A549 treated with DMSO at 1 μM for 4 hours (cell line): ENCODE data around the gene TNN. TPM values are rescaled to one million over a fixed set of nuclear protein-coding genes. Genes with fewer than 3 reads are reported as not detected.

Experiments
- total RNA-seq: library from RNA; stranded (reverse); fragments of 200-300 nt; extraction: Qiagen RNA extraction; gene quantifications from 5 replicates; pipeline ENCODE4 v1.2.3, GENCODE V29; 2022; ENCODE audit warnings: low read depth

Gene TNN, protein sequence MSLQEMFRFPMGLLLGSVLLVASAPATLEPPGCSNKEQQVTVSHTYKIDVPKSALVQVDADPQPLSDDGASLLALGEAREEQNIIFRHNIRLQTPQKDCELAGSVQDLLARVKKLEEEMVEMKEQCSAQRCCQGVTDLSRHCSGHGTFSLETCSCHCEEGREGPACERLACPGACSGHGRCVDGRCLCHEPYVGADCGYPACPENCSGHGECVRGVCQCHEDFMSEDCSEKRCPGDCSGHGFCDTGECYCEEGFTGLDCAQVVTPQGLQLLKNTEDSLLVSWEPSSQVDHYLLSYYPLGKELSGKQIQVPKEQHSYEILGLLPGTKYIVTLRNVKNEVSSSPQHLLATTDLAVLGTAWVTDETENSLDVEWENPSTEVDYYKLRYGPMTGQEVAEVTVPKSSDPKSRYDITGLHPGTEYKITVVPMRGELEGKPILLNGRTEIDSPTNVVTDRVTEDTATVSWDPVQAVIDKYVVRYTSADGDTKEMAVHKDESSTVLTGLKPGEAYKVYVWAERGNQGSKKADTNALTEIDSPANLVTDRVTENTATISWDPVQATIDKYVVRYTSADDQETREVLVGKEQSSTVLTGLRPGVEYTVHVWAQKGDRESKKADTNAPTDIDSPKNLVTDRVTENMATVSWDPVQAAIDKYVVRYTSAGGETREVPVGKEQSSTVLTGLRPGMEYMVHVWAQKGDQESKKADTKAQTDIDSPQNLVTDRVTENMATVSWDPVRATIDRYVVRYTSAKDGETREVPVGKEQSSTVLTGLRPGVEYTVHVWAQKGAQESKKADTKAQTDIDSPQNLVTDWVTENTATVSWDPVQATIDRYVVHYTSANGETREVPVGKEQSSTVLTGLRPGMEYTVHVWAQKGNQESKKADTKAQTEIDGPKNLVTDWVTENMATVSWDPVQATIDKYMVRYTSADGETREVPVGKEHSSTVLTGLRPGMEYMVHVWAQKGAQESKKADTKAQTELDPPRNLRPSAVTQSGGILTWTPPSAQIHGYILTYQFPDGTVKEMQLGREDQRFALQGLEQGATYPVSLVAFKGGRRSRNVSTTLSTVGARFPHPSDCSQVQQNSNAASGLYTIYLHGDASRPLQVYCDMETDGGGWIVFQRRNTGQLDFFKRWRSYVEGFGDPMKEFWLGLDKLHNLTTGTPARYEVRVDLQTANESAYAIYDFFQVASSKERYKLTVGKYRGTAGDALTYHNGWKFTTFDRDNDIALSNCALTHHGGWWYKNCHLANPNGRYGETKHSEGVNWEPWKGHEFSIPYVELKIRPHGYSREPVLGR (N-terminal part only)
- not detected in 5 replicates for total RNA-seq

DNA sequence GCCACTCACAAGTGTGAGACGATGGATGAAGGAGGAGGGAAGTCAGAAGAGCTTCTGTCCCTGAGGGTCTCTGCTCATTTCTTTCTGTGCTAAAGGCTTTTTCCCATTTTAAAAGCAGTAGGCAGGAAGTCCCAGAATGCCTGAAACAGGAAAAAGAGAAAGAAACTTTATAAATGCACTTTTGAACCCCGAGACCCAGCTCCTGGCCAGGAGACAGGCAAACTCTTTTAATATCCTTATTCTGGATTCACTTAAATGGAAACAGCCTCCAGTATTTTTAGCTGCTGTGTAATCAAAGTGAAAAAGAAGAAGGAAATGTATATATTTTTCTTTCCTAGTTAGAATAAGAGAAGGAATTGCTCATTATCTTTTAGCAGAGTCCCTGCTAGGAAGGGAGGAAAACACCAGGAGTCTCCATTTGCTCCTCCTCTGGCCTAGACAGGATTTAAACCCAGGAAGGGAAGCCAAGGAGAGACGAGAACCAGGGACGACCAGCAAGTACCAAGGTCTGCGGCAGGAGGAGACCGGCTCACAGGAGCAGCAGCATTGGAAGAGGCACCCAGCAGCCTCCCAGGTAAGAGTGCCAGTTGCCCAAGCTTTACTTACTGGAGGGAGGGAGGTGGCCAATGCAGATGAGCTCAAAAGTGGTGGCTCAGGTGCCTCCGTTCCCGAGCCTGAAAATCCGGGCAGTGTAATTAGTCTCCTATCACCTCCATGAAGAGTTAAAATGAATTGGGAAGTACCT is at the start of gene TNN:
TNN (plus strand) TSS at position 472 of the 745 bp plus-strand sequence. CDS start 9,586 bp downstream, outside the sequence.

DNA sequence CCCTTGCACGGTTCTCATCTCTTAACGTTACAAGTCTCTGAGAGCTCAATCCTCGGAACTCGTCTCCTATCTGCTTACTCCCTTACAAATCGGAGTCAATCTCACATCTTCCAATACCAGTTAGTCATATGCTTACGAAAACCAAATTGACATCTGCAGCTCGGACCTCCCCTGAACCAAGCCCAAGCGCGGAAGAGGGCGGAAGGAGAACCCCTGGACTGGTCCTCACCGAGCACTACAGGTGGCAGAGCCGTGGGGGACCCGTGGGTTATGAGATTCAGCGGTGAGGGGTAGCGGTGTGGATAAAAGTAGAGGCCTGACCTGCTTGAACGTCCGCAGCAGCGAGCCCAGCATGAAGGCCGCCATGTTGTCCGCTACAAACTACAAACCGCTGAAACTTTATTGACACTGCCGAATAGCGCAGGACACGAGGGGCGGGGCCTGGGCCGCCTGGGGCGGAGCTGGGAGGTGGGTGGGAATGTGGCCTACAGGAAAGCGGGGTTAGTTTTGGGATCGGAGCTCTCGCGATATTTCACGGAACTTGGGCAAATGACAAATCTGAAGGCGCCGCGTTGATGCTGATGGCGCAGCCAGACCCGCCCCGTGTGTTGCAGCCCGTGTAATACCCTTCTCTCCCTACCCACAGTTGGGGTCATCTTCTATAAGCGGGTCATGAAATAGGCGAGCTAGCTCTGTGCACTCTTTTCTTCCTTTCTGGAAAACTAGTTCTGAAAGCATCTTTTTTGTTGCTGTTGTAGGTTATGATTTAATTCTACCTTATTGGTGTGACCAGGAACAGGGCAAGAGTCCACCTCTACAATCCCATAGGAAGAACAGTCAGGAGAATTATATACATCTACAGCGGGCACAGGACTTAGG is 44.4 kb upstream of the TNN start, which contains the start of gene MRPS14:
MRPS14 (minus strand) TSS at position 383 of the 879 bp plus-strand sequence; CDS start at position 366, 17 bp downstream.

DNA sequence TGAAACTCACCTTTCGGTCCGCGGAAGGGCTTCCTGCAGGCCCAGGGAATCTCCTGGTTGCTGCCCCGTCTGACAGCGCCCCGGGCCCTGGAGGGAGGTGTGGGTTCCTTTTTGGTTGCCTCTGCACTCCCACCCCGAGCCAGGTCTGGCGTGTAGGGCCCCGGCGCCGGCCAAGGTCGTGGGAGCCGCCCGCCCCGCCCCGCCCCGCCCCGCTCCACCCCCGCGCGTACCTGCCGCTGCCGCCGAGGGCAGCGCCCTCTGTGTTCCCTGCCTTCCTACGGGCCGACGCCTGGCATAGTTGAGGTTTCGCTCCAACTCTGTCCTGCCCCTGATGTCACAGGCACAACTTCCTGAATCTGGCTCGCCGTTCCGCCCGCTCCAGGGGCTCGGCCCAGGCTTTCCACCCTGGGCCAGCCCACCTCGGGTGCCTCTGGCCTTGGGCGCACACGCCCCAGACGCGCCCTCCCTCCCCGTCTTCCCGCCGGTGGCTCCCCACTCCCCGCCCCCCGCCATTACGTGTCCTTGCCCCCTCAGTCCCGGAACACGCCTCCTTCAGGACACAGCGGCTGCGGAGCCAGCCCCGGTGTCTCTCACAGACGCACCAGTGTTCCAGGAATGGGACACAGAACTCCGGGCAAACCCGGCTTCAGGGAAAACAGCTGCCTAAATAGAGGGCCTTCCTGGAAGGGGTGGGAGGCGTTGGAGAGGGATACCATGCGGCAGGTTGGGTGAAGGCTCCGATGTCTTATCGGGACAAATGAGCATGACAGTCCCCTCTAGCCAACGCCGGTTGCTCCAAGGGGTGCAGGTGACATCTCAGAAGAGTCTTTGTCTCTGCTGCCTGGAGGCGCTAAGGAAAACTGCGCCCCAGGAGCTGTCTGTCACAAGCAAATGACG is 125.2 kb downstream of the TNN start, which contains the start of gene KIAA0040:
KIAA0040 (minus strand) TSS at position 147 of the 897 bp plus-strand sequence. CDS start 31,763 bp downstream, outside the sequence.

Other genes with a start within 250 kb of the TNN start
- gene CACYBP, start 67.9 kb upstream of the TNN start, total RNA-seq = 189 to 200 TPM (median 192 TPM) in 5 replicates
- 16.3 to 26.6 TPM (median 24.9 TPM) in 5 replicates for gene MRPS14, start 44.4 kb upstream of the TNN start, total RNA-seq
- 0.42 to 0.83 TPM (median 0.49 TPM) in 5 replicates for gene KIAA0040, start 124.9 kb downstream of the TNN start, total RNA-seq